HepG2 (cell line): ENCODE results near the gene RTP2. TPM values are rescaled to one million over a fixed set of nuclear protein-coding genes. Genes with fewer than 3 reads are reported as not detected.

Experiments
- HIVEP1 ChIP-seq: sonication (generic); formaldehyde crosslinking; IDR thresholded peaks from 2 replicates; pipeline ENCODE4 v1.4.0; 2020; ENCODE audit warnings: mild to moderate bottlenecking, missing genetic modification reagents
- MYPOP ChIP-seq: sonication (generic); formaldehyde crosslinking; IDR thresholded peaks from 2 replicates; pipeline ENCODE4 v1.8.1; 2023; ENCODE audit warnings: mild to moderate bottlenecking, moderate library complexity, missing genetic modification reagents
- NFYB ChIP-seq: sonication (generic); formaldehyde crosslinking; IDR thresholded peaks from 2 replicates; pipeline ENCODE4 v1.4.0; 2020; ENCODE audit warnings: missing genetic modification reagents
- PHF21A ChIP-seq: sonication (generic); formaldehyde crosslinking; IDR thresholded peaks from 2 replicates; pipeline ENCODE4 v1.5.0; 2020; ENCODE audit warnings: mild to moderate bottlenecking, missing genetic modification reagents
- PRDM10 ChIP-seq: sonication (generic); formaldehyde crosslinking; IDR thresholded peaks from 2 replicates; pipeline ENCODE4 v1.4.0; 2020; ENCODE audit warnings: low read depth, missing genetic modification reagents
- RBM39 ChIP-seq: fragments of 200-400 bp; formaldehyde crosslinking; IDR thresholded peaks from one replicate; pipeline ENCODE4 v1.6.1; 2018; ENCODE audit warnings: antibody characterized with exemption, mild to moderate bottlenecking, low read depth, low read length; ENCODE audit not compliant: poor library complexity, severe bottlenecking
- REPIN1 ChIP-seq: sonication (generic); formaldehyde crosslinking; IDR thresholded peaks from 2 replicates; pipeline ENCODE4 v1.8.0; 2022; ENCODE audit warnings: missing genetic modification reagents, low read depth, mild to moderate bottlenecking, borderline replicate concordance
- SUZ12 ChIP-seq: fragments of 150-350 bp; IDR thresholded peaks from 2 replicates; pipeline ENCODE4 v1.6.1; 2014; ENCODE audit warnings: low read depth, low read length
- ZBTB7A ChIP-seq: sonication (generic); formaldehyde crosslinking; IDR thresholded peaks from 2 replicates; pipeline ENCODE4 v1.8.0; 2022; ENCODE audit warnings: mild to moderate bottlenecking, missing genetic modification reagents
- ZNF274 ChIP-seq: sonication (generic); formaldehyde crosslinking; IDR thresholded peaks from 2 replicates; pipeline ENCODE4 v1.5.1; 2020; ENCODE audit warnings: mild to moderate bottlenecking, missing genetic modification reagents
- ZNF350 ChIP-seq: sonication (generic); formaldehyde crosslinking; IDR thresholded peaks from 2 replicates; pipeline ENCODE4 v1.4.0; 2020; ENCODE audit warnings: mild to moderate bottlenecking, low read depth, missing genetic modification reagents, borderline replicate concordance
- ZNF772 ChIP-seq: sonication (generic); formaldehyde crosslinking; IDR thresholded peaks from 2 replicates; pipeline ENCODE4 v1.5.0; 2020; ENCODE audit warnings: mild to moderate bottlenecking, missing genetic modification reagents
- polyA plus RNA-seq, 8 experiments: library from polyadenylated mRNA; depleted of rRNA in 3 of 8; stranded (reverse) in 7 of 8; unstranded in 1 of 8; fragments of >200 nt; fragmentation: Illumina TruSeq in 4 of 8; extraction: Trizol in 4 of 8; gene quantifications; 2 replicates each; pipeline versions ENCODE4 v1.2.1 to v1.2.3, GENCODE V29; 2011 to 2016; ENCODE audit warnings: low read depth in 4 of 8, missing spikeins in 1 of 8, mixed read lengths in 1 of 8; ENCODE audit not compliant: insufficient read depth in 1 of 8
- total RNA-seq, 5 experiments: library from RNA; depleted of rRNA; stranded (reverse); fragments of >200 nt; fragmentation: Illumina TruSeq; extraction: Trizol; gene quantifications; 2 replicates each; pipeline ENCODE4 v1.2.3, GENCODE V29; 2016; ENCODE audit warnings: low read depth in 1 of 5
- TF ChIP-seq, protein P1 (sequence below): sonication (generic); formaldehyde crosslinking; IDR thresholded peaks from 2 replicates; pipeline ENCODE4 v1.5.0; 2020; ENCODE audit warnings: mild to moderate bottlenecking, missing genetic modification reagents, borderline replicate concordance

RTP2 gene
- total and polyA plus RNA-seq, 2 of the 13 experiments (the other 11 are each of a cell fraction or from before 2014, with no cell fraction given) = not detected

GRCh38 chr3:187669675-187670504 lies 32.5 kb downstream of the RTP2 start, which contains the start of gene SST (continued):
- TF ChIP-seq, protein P1, sequence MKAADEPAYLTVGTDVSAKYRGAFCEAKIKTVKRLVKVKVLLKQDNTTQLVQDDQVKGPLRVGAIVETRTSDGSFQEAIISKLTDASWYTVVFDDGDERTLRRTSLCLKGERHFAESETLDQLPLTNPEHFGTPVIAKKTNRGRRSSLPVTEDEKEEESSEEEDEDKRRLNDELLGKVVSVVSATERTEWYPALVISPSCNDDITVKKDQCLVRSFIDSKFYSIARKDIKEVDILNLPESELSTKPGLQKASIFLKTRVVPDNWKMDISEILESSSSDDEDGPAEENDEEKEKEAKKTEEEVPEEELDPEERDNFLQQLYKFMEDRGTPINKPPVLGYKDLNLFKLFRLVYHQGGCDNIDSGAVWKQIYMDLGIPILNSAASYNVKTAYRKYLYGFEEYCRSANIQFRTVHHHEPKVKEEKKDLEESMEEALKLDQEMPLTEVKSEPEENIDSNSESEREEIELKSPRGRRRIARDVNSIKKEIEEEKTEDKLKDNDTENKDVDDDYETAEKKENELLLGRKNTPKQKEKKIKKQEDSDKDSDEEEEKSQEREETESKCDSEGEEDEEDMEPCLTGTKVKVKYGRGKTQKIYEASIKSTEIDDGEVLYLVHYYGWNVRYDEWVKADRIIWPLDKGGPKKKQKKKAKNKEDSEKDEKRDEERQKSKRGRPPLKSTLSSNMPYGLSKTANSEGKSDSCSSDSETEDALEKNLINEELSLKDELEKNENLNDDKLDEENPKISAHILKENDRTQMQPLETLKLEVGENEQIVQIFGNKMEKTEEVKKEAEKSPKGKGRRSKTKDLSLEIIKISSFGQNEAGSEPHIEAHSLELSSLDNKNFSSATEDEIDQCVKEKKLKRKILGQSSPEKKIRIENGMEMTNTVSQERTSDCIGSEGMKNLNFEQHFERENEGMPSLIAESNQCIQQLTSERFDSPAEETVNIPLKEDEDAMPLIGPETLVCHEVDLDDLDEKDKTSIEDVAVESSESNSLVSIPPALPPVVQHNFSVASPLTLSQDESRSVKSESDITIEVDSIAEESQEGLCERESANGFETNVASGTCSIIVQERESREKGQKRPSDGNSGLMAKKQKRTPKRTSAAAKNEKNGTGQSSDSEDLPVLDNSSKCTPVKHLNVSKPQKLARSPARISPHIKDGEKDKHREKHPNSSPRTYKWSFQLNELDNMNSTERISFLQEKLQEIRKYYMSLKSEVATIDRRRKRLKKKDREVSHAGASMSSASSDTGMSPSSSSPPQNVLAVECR (CRISPR knock-in tag) = peak; percentile 36; the same call in 1 of the 2 replicates
- TF ChIP-seq PRDM10 = peak; percentile 85
- TF ChIP-seq MYPOP = 0 out of 2 replicates have a peak, but pooled peaks have one; percentile 60
- peak; percentile 64; the same call in 1 of the 2 replicates for TF ChIP-seq ZNF350 (CRISPR knock-in tag)
- TF ChIP-seq REPIN1 (CRISPR knock-in tag) = peak; percentile 83
- TF ChIP-seq ZNF772 = peak; percentile 89; the same call in 1 of the 2 replicates
- TF ChIP-seq ZBTB7A (CRISPR knock-in tag) = peak; percentile 72; the same call in 1 of the 2 replicates
- TF ChIP-seq ZNF274 (CRISPR knock-in tag) = peak; percentile 86
- no peak for TF ChIP-seq RBM39
- no peak for TF ChIP-seq PHF21A (CRISPR knock-in tag)
- no peak for TF ChIP-seq SUZ12
- TF ChIP-seq HIVEP1 = peak; percentile 61; the same call in 1 of the 2 replicates
- peak; percentile 59 for TF ChIP-seq NFYB (CRISPR knock-in tag)
